ENCODE results near the gene NXPE3. TPM values are rescaled to one million over a fixed set of nuclear protein-coding genes. Genes with fewer than 3 reads are reported as not detected.
"Not testable (repeated sequence)": the region's sequence is repeated elsewhere in the genome, so short reads cannot be mapped to it uniquely, and the experiment has no call there.

The NXPE3 gene
- total RNA-seq, 1 donor from 2014 or later: 15.9 TPM

DNA sequence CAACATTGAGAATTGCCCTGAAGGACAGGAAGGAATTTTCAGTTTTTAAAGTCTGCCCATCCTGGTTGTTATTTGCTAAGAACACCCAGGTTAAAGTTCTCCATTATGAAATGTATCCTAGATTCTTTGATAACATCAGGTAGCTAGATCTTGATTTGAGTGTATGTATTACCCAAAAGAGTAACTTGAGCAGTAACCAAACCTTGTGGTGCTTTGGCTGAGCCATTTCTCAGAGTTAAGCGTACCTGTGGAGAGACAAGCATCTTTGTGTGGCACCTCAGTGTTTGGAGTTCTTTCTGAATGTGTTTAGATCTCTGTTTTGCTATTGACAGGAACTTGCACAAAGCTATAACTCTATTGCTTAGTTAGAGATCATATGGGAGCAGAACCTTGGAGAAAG lies 34.2 kb upstream of the NXPE3 start:
- no peaks in the 10 kb centered on the region for H3K9me3 ChIP-seq
- ATAC-seq (no peak), DNase-seq (no peak)
- intact Hi-C loops (cut with DNase I): no loop called here
- TF ChIP-seq, protein P1, sequence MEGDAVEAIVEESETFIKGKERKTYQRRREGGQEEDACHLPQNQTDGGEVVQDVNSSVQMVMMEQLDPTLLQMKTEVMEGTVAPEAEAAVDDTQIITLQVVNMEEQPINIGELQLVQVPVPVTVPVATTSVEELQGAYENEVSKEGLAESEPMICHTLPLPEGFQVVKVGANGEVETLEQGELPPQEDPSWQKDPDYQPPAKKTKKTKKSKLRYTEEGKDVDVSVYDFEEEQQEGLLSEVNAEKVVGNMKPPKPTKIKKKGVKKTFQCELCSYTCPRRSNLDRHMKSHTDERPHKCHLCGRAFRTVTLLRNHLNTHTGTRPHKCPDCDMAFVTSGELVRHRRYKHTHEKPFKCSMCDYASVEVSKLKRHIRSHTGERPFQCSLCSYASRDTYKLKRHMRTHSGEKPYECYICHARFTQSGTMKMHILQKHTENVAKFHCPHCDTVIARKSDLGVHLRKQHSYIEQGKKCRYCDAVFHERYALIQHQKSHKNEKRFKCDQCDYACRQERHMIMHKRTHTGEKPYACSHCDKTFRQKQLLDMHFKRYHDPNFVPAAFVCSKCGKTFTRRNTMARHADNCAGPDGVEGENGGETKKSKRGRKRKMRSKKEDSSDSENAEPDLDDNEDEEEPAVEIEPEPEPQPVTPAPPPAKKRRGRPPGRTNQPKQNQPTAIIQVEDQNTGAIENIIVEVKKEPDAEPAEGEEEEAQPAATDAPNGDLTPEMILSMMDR (IDR thresholded peaks at IDR 0.05): no peak
- no peak overlapping the region for H3K4me3 ChIP-seq
- H3K36me3 ChIP-seq: no peaks in the 10 kb centered on the region
- H3K4me1 ChIP-seq: no peaks in the 10 kb centered on the region
- no peaks in the 10 kb centered on the region for H3K27me3 ChIP-seq
- no peak overlapping the region for H3K27ac ChIP-seq

DNA sequence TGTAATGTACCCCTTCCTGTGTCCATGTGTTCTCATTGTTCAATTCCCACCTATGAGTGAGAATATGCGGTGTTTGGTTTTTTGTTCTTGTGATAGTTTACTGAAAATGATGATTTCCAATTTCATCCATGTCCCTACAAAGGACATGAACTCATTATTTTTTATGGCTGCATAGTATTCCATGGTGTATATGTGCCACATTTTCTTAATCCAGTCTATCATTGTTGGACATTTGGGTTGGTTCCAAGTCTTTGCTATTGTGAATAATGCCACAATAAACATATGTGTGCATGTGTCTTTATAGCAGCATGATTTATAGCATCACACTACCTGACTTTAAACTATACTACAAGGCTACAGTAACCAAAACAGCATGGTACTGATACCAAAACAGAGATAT lies 33.1 kb upstream of the NXPE3 start:
- H3K27me3 ChIP-seq; ATAC-seq; DNase-seq; intact Hi-C loops (cut with DNase I); H3K4me3 ChIP-seq; H3K9me3 ChIP-seq; H3K36me3 ChIP-seq; H3K27ac ChIP-seq; H3K4me1 ChIP-seq: not testable (repeated sequence)

DNA sequence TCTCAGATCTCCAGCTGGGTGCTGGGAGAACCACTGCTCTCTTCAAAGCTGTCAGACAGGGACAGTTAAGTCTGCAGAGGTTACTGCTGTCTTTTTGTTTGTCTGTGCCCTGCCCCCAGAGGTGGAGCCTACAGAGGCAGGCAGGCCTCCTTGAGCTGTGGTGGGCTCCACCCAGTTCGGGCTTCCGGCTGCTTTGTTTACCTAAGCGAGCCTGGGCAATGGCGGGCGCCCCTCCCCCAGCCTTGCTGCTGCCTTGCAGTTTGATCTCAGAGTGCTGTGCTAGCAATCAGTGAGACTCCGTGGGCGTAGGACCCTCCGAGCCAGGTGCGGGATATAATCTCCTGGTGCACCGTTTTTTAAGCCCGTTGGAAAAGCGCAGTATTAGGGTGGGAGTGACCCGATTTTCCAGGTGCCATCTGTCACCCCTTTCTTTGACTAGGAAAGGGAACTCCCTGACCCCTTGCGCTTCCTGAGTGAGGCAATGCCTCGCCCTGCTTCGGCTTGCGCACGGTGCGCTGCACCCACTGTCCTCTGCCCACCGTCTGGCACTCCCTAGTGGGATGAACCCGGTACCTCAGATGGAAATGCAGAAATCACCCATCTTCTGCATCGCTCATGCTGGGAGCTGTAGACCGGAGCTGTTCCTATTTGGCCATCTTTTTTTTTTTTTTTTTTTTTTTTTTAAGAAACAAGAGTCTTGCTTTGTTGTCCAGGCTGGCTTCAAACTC lies 25.5 kb upstream of the NXPE3 start:
- H3K27me3 ChIP-seq; H3K9me3 ChIP-seq; H3K27ac ChIP-seq; intact Hi-C loops (cut with DNase I); ATAC-seq; H3K4me1 ChIP-seq; H3K4me3 ChIP-seq; DNase-seq: not testable (repeated sequence)
- H3K36me3 ChIP-seq: peaks cover 34% of the 10 kb centered on the region

DNA sequence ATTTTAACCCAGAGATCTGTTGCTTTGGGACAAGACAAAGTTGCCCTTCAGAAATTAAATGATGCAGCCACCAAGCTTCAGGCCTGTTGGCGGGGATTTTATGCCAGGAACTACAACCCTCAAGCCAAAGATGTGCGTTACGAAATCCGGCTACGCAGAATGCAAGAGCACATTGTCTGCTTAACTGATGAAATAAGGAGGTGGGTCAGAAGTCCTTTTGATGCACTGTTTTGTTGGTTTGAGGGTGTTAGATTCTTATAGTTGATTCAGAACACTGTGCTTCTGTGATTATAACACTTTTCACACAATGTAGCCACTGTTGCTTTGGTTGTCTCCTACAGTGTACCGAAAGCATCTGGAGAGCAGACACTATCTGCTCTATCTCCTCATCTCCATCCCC lies 20.8 kb upstream of the NXPE3 start:
- ATAC-seq (no peak), DNase-seq (no peak)
- peaks cover 46% of the 10 kb centered on the region for H3K36me3 ChIP-seq
- no peaks in the 10 kb centered on the region for H3K27me3 ChIP-seq
- TF ChIP-seq, protein P1 (IDR thresholded peaks at IDR 0.05): no peak
- H3K4me3 ChIP-seq: no peak overlapping the region
- intact Hi-C loops (cut with DNase I): no loop called here
- no peaks in the 10 kb centered on the region for H3K4me1 ChIP-seq
- H3K9me3 ChIP-seq: no peaks in the 10 kb centered on the region
- H3K27ac ChIP-seq: no peak overlapping the region

DNA sequence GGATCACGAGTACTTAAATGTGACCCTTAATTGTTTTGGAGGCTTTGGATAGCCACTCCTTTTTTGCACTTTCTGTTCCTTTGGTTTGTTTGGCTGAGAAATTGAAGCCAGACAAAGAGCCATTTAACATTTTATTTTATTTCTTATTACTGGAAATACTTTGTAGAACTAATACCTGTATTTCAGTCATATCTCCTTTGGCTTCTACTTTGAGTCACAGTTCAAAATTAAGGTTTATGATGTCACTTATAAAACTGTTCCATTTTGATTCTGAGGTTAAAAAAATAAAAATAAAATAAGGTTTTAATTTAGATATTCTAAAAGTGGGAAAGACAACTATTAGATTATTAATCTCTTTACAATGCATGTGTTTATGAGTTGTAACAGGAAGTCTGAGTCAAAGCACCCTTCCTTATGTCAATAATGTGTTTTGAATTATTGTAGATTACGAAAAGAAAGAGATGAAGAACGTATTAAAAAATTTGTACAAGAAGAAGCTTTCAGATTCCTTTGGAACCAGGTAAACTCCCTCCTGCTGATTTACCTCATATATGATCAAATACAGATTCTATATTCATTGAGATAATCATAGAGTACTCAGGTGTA lies 16.9 kb upstream of the NXPE3 start:
- H3K9me3 ChIP-seq: no peaks in the 10 kb centered on the region
- H3K36me3 ChIP-seq: peaks cover 29% of the 10 kb centered on the region
- H3K4me3 ChIP-seq: no peak overlapping the region
- intact Hi-C loops (cut with DNase I): no loop called here
- no peaks in the 10 kb centered on the region for H3K27me3 ChIP-seq
- DNase-seq (no peak), ATAC-seq (no peak)
- H3K27ac ChIP-seq: no peak overlapping the region
- no peaks in the 10 kb centered on the region for H3K4me1 ChIP-seq
- TF ChIP-seq, protein P1 (IDR thresholded peaks at IDR 0.05): no peak

DNA sequence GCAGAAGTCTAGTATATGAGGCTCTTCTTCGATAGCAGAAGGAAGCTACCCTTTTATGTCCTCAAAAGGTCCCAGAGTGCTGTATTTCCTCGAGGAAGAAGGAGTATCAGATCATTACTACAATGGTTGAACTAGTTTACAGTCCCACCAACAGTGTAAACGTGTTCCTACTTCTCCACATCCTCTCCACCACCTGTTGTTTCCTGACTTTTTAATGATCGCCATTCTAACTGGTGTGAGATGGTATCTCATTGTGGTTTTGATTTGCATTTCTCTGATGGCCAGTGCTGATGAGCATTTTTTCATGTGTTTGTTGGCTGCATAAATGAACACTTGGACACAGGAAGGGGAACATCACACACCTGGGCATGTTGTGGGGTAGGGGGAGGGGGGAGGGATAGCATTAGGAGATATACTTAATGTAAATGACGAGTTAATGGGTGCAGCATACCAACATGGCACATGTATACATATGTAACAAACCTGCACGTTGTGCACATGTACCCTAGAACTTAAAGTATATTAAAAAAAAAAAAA lies 1.2 kb upstream of the NXPE3 start:
- H3K27ac ChIP-seq; intact Hi-C loops (cut with DNase I); H3K9me3 ChIP-seq; H3K36me3 ChIP-seq; H3K4me1 ChIP-seq; H3K4me3 ChIP-seq; H3K27me3 ChIP-seq; ATAC-seq; DNase-seq: not testable (repeated sequence)

DNA sequence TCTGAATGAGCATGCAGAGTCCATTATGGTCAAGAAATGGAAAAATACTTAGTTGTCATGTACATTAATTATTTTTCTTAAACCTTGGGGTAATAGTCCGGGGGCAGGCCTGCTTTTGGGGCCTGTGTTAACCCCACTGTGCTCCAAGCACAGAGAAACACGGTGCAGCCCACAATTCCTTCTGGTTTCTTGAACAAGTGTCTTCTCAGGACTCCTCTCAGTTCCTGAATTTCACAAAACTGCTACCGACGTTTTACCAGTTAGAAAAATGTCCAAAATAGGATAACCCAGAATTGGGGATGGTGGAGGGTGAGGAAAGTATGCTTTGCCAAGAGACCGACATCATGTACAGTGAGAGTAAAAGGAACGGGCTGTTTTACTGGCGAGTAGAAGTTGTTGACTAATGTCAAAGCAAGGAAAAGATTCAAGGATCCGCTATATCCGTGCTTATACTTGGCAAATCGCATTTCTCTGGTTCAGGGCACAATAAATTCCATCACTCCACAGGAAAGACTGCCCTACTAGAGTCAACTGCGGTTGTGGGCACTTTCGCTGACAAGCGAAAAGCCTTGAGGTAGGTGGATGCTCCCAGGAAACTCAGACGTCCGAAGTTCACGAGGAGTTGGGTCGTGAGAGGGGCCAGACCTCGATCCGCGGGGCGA lies 495 bp upstream of the NXPE3 start:
- Histone ChIP-seq H3K9me3 (no peaks in the 10 kb centered on the region), H3K27me3 (no peaks in the 10 kb centered on the region), H3K4me1 (peaks cover 8% of the 10 kb centered on the region), H3K27ac (peak overlapping the region; percentile 87), H3K36me3 (peaks cover 12% of the 10 kb centered on the region), H3K4me3 (peak overlapping the region; percentile 94)
- no peak for DNase-seq
- no peak for ATAC-seq
- intact Hi-C loops (cut with DNase I): no loop called here
- TF ChIP-seq, protein P1 (IDR thresholded peaks at IDR 0.05): no peak

Data from upper lobe of right lung (tissue), 1 donor.